Smooth muscle cell (in vitro differentiated cells): ENCODE measurements around the gene SCAPER. TPM values are rescaled to one million over a fixed set of nuclear protein-coding genes. Genes with fewer than 3 reads are reported as not detected.

Experiments
- DNase-seq: peaks from one replicate; lab custom pipeline; 2025; ENCODE audit not compliant: unreplicated experiment; lab: John Stamatoyannopoulos, UW
- H2AFZ ChIP-seq: fragments of 200-600 bp; sonication (generic); 2 replicates; pipeline ENCODE4 v1.6.0; 2016; ENCODE audit warnings: antibody characterized with exemption, low read depth, mild to moderate bottlenecking
- H3F3A ChIP-seq: fragments of 200-600 bp; sonication (generic); 2 replicates; pipeline ENCODE4 v1.6.0; 2017; ENCODE audit warnings: antibody characterized with exemption, low read depth
- H3K27ac ChIP-seq: fragments of 200-600 bp; sonication (generic); 2 replicates; pipeline ENCODE4 v1.5.1; 2016; ENCODE audit warnings: low read depth, mild to moderate bottlenecking
- H3K27me3 ChIP-seq: fragments of 200-600 bp; sonication (generic); 2 replicates; pipeline ENCODE4 v1.6.1; 2016; ENCODE audit warnings: low read depth, mild to moderate bottlenecking
- H3K36me3 ChIP-seq: fragments of 200-600 bp; sonication (generic); 2 replicates; pipeline ENCODE4 v1.5.1; 2016; ENCODE audit warnings: low read depth
- H3K4me1 ChIP-seq: fragments of 200-600 bp; sonication (generic); 2 replicates; pipeline ENCODE4 v1.5.1; 2016; ENCODE audit warnings: low read depth
- H3K4me2 ChIP-seq: fragments of 200-600 bp; sonication (generic); 2 replicates; pipeline ENCODE4 v1.6.0; 2016; ENCODE audit warnings: mild to moderate bottlenecking
- H3K4me3 ChIP-seq: fragments of 200-600 bp; sonication (generic); 2 replicates; pipeline ENCODE4 v1.5.1; 2016; ENCODE audit warnings: mild to moderate bottlenecking
- H3K79me2 ChIP-seq: fragments of 200-600 bp; sonication (generic); 2 replicates; pipeline ENCODE4 v1.6.0; 2016; ENCODE audit warnings: low read depth, mild to moderate bottlenecking
- H3K9ac ChIP-seq: fragments of 200-600 bp; sonication (generic); 2 replicates; pipeline ENCODE4 v1.6.0; 2016; ENCODE audit warnings: low read depth
- H3K9me3 ChIP-seq: fragments of 200-600 bp; sonication (generic); replicated peaks from 2 replicates; pipeline ENCODE4 v1.5.1; 2016; ENCODE audit warnings: low read depth
- H4K20me1 ChIP-seq: fragments of 200-600 bp; sonication (generic); 2 replicates; pipeline ENCODE4 v1.6.0; 2016; ENCODE audit warnings: low read depth
- WGBS: methylation state at CpG from one replicate; pipeline ENCODE4 v1.1.7; 2016; ENCODE audit warnings: low lambda C conversion rate; 5-methylcytosine and 5-hydroxymethylcytosine counted together
- polyA plus RNA-seq: library from polyadenylated mRNA; unstranded; fragments of >200 nt; fragmentation: Nextera tagmentation; extraction: Ambion mirVana; gene quantifications from 2 replicates; pipeline ENCODE4 v1.2.1, GENCODE V29; 2016
- total RNA-seq: library from RNA; depleted of rRNA; stranded (reverse); fragments of >200 nt; gene quantifications from 2 replicates; pipeline ENCODE4 v1.2.3, GENCODE V29; 2014
- TF ChIP-seq, protein P1 (sequence below): fragments of 200-600 bp; sonication (generic); IDR thresholded peaks from 2 replicates; pipeline ENCODE4 v1.5.1; 2017; ENCODE audit warnings: borderline replicate concordance, mild to moderate bottlenecking, antibody characterized with exemption; ENCODE audit not compliant: insufficient read depth, poor library complexity, severe bottlenecking

SCAPER gene
- total and polyA plus RNA-seq, 2 experiments from 2014 or later = 6.6 to 34.3 TPM

DNA sequence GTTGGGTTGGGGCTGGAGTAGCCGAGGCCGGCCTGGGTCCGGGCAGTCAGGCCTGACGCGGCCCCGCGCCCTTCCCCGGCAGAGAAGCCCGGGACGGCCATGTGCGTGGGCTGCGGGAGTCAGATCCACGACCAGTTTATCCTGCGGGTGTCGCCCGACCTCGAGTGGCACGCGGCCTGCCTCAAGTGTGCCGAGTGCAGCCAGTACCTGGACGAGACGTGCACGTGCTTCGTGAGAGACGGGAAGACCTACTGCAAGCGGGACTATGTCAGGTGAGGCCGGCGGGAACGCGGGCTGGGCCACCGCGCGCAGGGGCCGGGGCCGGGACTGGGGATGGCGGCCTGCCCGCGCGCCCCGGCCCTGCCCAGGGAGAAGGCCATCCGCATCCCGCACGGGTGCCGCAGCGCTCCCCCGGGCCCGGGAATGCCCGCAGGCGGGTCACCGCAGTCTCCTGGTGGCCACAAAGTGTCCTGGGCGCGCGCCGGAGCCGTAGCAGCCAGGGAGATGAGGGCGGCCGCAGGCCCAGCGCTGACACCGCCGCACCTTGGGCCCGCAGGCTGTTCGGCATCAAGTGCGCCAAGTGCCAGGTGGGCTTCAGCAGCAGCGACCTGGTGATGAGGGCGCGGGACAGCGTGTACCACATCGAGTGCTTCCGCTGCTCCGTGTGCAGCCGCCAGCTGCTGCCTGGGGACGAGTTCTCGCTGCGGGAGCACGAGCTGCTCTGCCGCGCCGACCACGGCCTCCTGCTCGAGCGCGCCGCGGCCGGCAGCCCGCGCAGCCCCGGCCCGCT, 567.2 kb downstream of the SCAPER start:
- no peaks in the 10 kb centered on the region for H3K79me2 ChIP-seq
- no peak for DNase-seq
- peak overlapping the region; percentile 88 for H3K4me2 ChIP-seq
- TF ChIP-seq, protein P1, sequence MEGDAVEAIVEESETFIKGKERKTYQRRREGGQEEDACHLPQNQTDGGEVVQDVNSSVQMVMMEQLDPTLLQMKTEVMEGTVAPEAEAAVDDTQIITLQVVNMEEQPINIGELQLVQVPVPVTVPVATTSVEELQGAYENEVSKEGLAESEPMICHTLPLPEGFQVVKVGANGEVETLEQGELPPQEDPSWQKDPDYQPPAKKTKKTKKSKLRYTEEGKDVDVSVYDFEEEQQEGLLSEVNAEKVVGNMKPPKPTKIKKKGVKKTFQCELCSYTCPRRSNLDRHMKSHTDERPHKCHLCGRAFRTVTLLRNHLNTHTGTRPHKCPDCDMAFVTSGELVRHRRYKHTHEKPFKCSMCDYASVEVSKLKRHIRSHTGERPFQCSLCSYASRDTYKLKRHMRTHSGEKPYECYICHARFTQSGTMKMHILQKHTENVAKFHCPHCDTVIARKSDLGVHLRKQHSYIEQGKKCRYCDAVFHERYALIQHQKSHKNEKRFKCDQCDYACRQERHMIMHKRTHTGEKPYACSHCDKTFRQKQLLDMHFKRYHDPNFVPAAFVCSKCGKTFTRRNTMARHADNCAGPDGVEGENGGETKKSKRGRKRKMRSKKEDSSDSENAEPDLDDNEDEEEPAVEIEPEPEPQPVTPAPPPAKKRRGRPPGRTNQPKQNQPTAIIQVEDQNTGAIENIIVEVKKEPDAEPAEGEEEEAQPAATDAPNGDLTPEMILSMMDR = no peak
- peak overlapping the region; percentile 45 for H3K4me3 ChIP-seq
- H3K36me3 ChIP-seq = no peaks in the 10 kb centered on the region
- H3K4me1 ChIP-seq = peaks cover 44% of the 10 kb centered on the region
- 5% methylated on average over 78 of the region's 89 CpGs for WGBS
- H3K9ac ChIP-seq = no peak overlapping the region
- no peaks in the 10 kb centered on the region for H3F3A ChIP-seq
- no peak overlapping the region for H2AFZ ChIP-seq
- H3K9me3 ChIP-seq = no peaks in the 10 kb centered on the region
- no peak overlapping the region for H3K27ac ChIP-seq
- H4K20me1 ChIP-seq = peaks cover 23% of the 10 kb centered on the region
- peaks cover 98% of the 10 kb centered on the region for H3K27me3 ChIP-seq

DNA sequence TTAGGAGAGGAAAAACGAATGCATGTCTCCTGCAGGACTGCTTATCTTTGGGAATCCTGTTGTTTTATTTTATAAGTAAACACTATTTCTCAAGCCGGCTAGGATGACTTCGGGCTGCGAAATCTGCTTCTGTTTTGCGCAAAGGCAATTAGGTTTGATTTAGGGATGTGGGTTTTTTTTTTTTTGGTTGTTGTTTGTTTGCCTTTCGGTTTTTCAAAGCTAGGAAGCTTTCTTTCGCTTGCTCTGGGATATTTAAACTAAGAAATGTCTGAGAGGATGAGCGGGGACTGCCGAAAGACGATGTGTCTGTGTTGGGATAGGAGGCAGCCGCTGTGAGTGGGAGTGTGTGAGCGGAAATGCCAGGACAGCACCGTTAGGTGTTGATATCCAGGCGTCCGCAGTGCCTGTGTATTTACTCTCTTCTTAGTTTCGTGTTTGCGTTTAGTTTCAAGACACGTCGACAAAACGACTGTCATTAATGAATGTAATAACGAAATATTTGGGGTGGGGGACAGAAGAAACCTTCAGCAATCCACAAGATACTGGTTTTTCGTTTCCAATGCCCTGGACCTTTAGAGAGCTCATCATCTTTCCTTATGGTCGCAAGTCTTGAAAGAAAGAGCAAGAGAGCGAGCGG, 568.0 kb downstream of the SCAPER start:
- TF ChIP-seq, protein P1 = no peak
- Histone ChIP-seq H3K79me2 (no peaks in the 10 kb centered on the region), H3K4me2 (peak overlapping the region; percentile 88), H3K4me1 (peaks cover 41% of the 10 kb centered on the region), H3K36me3 (no peaks in the 10 kb centered on the region), H3K27ac (no peak overlapping the region), H4K20me1 (peaks cover 23% of the 10 kb centered on the region), H3K4me3 (peak overlapping the region; percentile 45), H3K27me3 (peaks cover 98% of the 10 kb centered on the region), H2AFZ (no peak overlapping the region), H3F3A (no peaks in the 10 kb centered on the region), H3K9ac (no peak overlapping the region), H3K9me3 (no peaks in the 10 kb centered on the region)
- no peak for DNase-seq
- WGBS = 6% methylated on average over 25 of the region's 25 CpGs

DNA sequence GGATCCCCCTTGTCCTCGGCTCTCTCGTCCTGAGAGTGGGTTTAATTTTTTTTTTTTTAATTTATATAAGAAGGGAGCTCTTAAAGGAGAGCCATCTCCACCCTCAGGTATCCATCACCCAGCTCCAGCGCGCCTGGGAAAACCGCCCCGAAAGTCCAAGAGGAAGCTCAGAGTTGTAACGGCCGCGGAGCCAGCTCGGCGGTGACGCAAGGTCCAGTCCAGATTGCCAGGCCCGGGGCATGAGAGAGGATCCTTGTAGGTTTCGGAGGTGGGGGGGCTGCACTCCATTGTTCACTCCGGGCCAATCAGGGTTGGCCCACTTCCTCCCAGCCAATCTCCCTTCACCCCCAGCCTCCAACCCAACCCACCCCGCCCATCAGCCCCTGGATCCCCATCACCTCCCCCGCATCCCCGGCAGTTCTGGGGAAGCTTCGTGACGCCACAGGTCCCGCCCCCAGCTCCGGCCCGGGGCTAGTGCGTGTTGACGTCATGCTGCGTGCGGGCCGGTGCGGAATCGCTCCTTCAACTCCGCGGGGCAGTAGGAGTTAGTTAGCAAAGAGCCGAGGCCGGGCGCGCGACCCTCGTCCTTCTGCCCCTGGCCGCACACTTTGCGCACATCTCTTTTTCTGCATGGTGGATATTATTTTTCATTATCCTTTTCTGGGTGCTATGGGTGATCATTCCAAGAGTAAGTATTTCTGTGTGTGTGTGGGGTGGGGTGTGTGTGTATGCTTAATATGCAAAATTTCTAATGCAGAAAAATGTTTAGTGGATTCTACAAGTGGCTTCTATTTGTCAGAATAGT, 568.7 kb downstream of the SCAPER start, which contains the start of gene ISL2:
Gene ISL2 (plus strand): TSS at position 520 of the 805 bp plus-strand sequence. CDS start 111 bp downstream, at position 631.
- H3K4me3 ChIP-seq = peak within 1 kb of the TSS; percentile 45
- no peaks in the 10 kb centered on the region for H3F3A ChIP-seq
- H3K4me1 ChIP-seq = peaks cover 41% of the 10 kb centered on the region
- WGBS = 2% methylated on average over 37 of the region's 40 CpGs
- H3K79me2 ChIP-seq = no peaks in the 10 kb centered on the region
- TF ChIP-seq, protein P1 = no peak
- no peak within 1 kb of the TSS for H3K27ac ChIP-seq
- no peaks in the 10 kb centered on the region for H3K36me3 ChIP-seq
- peaks cover 21% of the 10 kb centered on the region for H4K20me1 ChIP-seq
- DNase-seq = no peak
- peaks cover 91% of the 10 kb centered on the region for H3K27me3 ChIP-seq
- no peak within 1 kb of the TSS for H2AFZ ChIP-seq
- H3K4me2 ChIP-seq = peak within 1 kb of the TSS; percentile 88
- H3K9me3 ChIP-seq = no peaks in the 10 kb centered on the region
- H3K9ac ChIP-seq = no peak within 1 kb of the TSS
